Liver (tissue), 9 donors: ENCODE data around the gene INO80. TPM values are rescaled to one million over a fixed set of nuclear protein-coding genes. Genes with fewer than 3 reads are reported as not detected.

Experiments used
- DNase-seq: peaks from one replicate; pipeline ENCODE4 v3.0.0-alpha.2; 2017; ENCODE audit warnings: low spot score
- H3K27ac ChIP-seq, 2 donors: one replicate each; pipeline ENCODE4 v1.7.0; 2013; ENCODE audit warnings: inconsistent platforms in 2 of 2, low read length in 2 of 2, control low read depth in 1 of 2, low read depth in 1 of 2, mild to moderate bottlenecking in 1 of 2
- H3K27me3 ChIP-seq, 4 donors: one replicate each; pipeline versions ENCODE4 v1.6.1 to v1.7.0; 2013; ENCODE audit warnings: low read length in 3 of 4, inconsistent platforms in 1 of 4, mild to moderate bottlenecking in 1 of 4, moderate library complexity in 1 of 4; ENCODE audit not compliant: control insufficient read depth in 4 of 4, insufficient read depth in 4 of 4
- H3K36me3 ChIP-seq, 4 donors: one replicate each; pipeline versions ENCODE4 v1.6.1 to v1.7.0; 2013; ENCODE audit warnings: low read length in 3 of 4, mild to moderate bottlenecking in 3 of 4, low read depth in 1 of 4, moderate library complexity in 1 of 4; ENCODE audit not compliant: control insufficient read depth in 4 of 4, insufficient read depth in 3 of 4
- H3K4me1 ChIP-seq, 4 donors: one replicate each; pipeline versions ENCODE4 v1.6.1 to v1.7.0; 2013; ENCODE audit warnings: low read length in 3 of 4, mild to moderate bottlenecking in 3 of 4, moderate library complexity in 1 of 4; ENCODE audit not compliant: control insufficient read depth in 4 of 4, insufficient read depth in 4 of 4
- H3K4me3 ChIP-seq, 3 donors: one replicate each; pipeline versions ENCODE4 v1.6.1 to v1.7.0; 2013; ENCODE audit warnings: low read length in 3 of 3, control low read depth in 1 of 3, low read depth in 1 of 3, mild to moderate bottlenecking in 1 of 3
- H3K9ac ChIP-seq, 2 donors: one replicate each; pipeline ENCODE4 v1.7.0; 2013; ENCODE audit warnings: low read length in 2 of 2, mild to moderate bottlenecking in 2 of 2, moderate library complexity in 2 of 2, control low read depth in 1 of 2, low read depth in 1 of 2
- H3K9me3 ChIP-seq, 4 donors: one replicate each; pipeline versions ENCODE4 v1.6.1 to v1.7.0; 2013; ENCODE audit warnings: low read length in 3 of 4; ENCODE audit not compliant: control insufficient read depth in 4 of 4
- GABPA ChIP-seq, 2 donors: IDR thresholded peaks in 1 of 2; conservative IDR thresholded peaks in 1 of 2; 2 replicates each; pipeline ENCODE4 v1.6.1; 2016; ENCODE audit warnings: antibody characterized with exemption in 2 of 2, mild to moderate bottlenecking in 1 of 2, moderate library complexity in 1 of 2
- RAD21 ChIP-seq, 2 donors: IDR thresholded peaks; 2 replicates each; pipeline ENCODE4 v1.6.1; 2016; ENCODE audit warnings: antibody characterized with exemption in 2 of 2, mild to moderate bottlenecking in 2 of 2
- SP1 ChIP-seq: IDR thresholded peaks from 2 replicates; pipeline ENCODE4 v1.6.1; 2018; ENCODE audit warnings: antibody characterized with exemption, mild to moderate bottlenecking
- YY1 ChIP-seq: IDR thresholded peaks from 2 replicates; pipeline ENCODE4 v1.6.1; 2016; ENCODE audit warnings: antibody characterized with exemption, mild to moderate bottlenecking
- ZBTB33 ChIP-seq: IDR thresholded peaks from 2 replicates; pipeline ENCODE4 v1.6.1; 2016; ENCODE audit warnings: antibody characterized with exemption
- WGBS: extraction: QIAGEN DNeasy Blood & Tissue Kit; methylation state at CpG from one replicate; pipeline ENCODE4 v1.1.7; 2013; 5-methylcytosine and 5-hydroxymethylcytosine counted together
- polyA plus RNA-seq, 2 donors: library from polyadenylated mRNA; stranded (reverse) in 1 of 2; unstranded in 1 of 2; fragments of 200-250 nt in 1 of 2; fragments of >200 nt in 1 of 2; fragmentation: Nextera tagmentation in 1 of 2; extraction: Ambion mirVana in 1 of 2; gene quantifications; one replicate each; pipeline versions ENCODE4 v1.2.1 to v1.2.3, GENCODE V29; 2013 to 2015
- total RNA-seq, 2 donors: library from RNA; depleted of rRNA; stranded (reverse); fragments of >200 nt; gene quantifications; one replicate each; pipeline ENCODE4 v1.2.3, GENCODE V29; 2014
- TF ChIP-seq, protein P1 (sequence below): IDR thresholded peaks from 2 replicates; pipeline ENCODE4 v1.6.1; 2016; ENCODE audit warnings: antibody characterized with exemption
- TF ChIP-seq, protein P2 (sequence below): fragments of 150-350 bp; IDR thresholded peaks from 2 replicates; pipeline ENCODE4 v1.5.1; 2017; ENCODE audit warnings: improper control_type of control experiment, low read depth, low read length; ENCODE audit not compliant: missing input control
- donor health status: healthy.
- donor health status: healthy.
- donor health status: healthy.
- donor health status: healthy.
- donor health status: healthy.

INO80 gene
- total and polyA plus RNA-seq, 4 donors = 3.2 to 19.7 (median 9.4) TPM

DNA sequence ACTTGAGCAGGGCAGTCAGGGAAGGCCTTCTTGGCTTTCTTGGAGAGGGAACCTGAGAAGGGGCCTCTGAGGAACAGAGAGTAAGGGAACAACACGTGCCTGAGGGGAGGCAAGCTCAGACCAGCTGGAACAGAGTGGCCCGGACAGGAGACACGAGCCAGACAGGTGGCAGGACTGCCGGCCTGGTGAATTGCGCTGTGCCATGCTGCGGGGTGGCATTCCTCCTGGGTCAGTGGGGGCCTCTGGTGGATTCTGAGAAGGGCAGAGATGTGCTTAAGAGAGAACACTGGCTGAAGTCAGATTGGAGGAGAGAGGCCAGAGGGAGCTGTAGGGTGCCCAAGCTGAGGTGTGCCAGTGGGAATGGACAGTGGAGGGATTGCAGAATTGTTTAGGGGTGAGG, 157.9 kb downstream of the INO80 start:
- H3K27me3 ChIP-seq = no peaks in the 10 kb centered on the region
- no peak overlapping the region for H3K9ac ChIP-seq
- TF ChIP-seq YY1 = no peak
- TF ChIP-seq, protein P1, sequence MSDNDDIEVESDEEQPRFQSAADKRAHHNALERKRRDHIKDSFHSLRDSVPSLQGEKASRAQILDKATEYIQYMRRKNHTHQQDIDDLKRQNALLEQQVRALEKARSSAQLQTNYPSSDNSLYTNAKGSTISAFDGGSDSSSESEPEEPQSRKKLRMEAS = no peak
- TF ChIP-seq GABPA (IDR thresholded peaks at IDR 0.05 in 1 of 2, conservative IDR thresholded peaks at IDR 0.05 in 1 of 2) = no peak
- TF ChIP-seq ZBTB33 = no peak
- TF ChIP-seq SP1 = no peak
- no peak for TF ChIP-seq RAD21 (IDR thresholded peaks at IDR 0.05)
- TF ChIP-seq, protein P2, sequence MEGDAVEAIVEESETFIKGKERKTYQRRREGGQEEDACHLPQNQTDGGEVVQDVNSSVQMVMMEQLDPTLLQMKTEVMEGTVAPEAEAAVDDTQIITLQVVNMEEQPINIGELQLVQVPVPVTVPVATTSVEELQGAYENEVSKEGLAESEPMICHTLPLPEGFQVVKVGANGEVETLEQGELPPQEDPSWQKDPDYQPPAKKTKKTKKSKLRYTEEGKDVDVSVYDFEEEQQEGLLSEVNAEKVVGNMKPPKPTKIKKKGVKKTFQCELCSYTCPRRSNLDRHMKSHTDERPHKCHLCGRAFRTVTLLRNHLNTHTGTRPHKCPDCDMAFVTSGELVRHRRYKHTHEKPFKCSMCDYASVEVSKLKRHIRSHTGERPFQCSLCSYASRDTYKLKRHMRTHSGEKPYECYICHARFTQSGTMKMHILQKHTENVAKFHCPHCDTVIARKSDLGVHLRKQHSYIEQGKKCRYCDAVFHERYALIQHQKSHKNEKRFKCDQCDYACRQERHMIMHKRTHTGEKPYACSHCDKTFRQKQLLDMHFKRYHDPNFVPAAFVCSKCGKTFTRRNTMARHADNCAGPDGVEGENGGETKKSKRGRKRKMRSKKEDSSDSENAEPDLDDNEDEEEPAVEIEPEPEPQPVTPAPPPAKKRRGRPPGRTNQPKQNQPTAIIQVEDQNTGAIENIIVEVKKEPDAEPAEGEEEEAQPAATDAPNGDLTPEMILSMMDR = no peak
- no peak overlapping the region for H3K27ac ChIP-seq
- H3K4me1 ChIP-seq = peaks cover 0 to 11% (median 9%) of the 10 kb centered on the region in 4 donors
- 88% methylated on average over 6 of the region's 6 CpGs for WGBS
- H3K9me3 ChIP-seq = no peaks in the 10 kb centered on the region
- DNase-seq = no peak
- no peak overlapping the region for H3K4me3 ChIP-seq
- no peaks in the 10 kb centered on the region for H3K36me3 ChIP-seq

GRCh38 chr15:40957581-40958051, 158.5 kb downstream of the INO80 start:
- H3K27me3 ChIP-seq = no peaks in the 10 kb centered on the region
- no peak overlapping the region for H3K27ac ChIP-seq
- no peaks in the 10 kb centered on the region for H3K9me3 ChIP-seq
- 84% methylated on average over 9 of the region's 9 CpGs for WGBS
- H3K9ac ChIP-seq = no peak overlapping the region
- H3K4me3 ChIP-seq = no peak overlapping the region
- no peak for DNase-seq
- no peaks in the 10 kb centered on the region for H3K36me3 ChIP-seq
- no peak for TF ChIP-seq ZBTB33
- TF ChIP-seq, protein P2 = no peak
- peaks cover under 1 to 16% (median 11%) of the 10 kb centered on the region in 4 donors for H3K4me1 ChIP-seq
